Suprapubic skin (tissue), 3 donors: Measurements from ENCODE around the gene RASAL1.

Experiments
- POLR2AphosphoS5 ChIP-seq, 3 donors: sonication (generic); formaldehyde crosslinking; IDR thresholded peaks; one replicate each; pipeline ENCODE4 v1.6.1; 2017; ENCODE audit warnings: antibody characterized with exemption in 3 of 3
- TF ChIP-seq, protein P1 (sequence below), 2 donors: fragments of 200-600 bp in 1 of 2; fragments of 450-650 bp in 1 of 2; sonication (generic) in 1 of 2; IDR thresholded peaks; one replicate each; pipeline ENCODE4 v1.5.1; 2016 to 2019; ENCODE audit warnings: antibody characterized with exemption in 2 of 2, mild to moderate bottlenecking in 1 of 2, moderate library complexity in 1 of 2

DNA sequence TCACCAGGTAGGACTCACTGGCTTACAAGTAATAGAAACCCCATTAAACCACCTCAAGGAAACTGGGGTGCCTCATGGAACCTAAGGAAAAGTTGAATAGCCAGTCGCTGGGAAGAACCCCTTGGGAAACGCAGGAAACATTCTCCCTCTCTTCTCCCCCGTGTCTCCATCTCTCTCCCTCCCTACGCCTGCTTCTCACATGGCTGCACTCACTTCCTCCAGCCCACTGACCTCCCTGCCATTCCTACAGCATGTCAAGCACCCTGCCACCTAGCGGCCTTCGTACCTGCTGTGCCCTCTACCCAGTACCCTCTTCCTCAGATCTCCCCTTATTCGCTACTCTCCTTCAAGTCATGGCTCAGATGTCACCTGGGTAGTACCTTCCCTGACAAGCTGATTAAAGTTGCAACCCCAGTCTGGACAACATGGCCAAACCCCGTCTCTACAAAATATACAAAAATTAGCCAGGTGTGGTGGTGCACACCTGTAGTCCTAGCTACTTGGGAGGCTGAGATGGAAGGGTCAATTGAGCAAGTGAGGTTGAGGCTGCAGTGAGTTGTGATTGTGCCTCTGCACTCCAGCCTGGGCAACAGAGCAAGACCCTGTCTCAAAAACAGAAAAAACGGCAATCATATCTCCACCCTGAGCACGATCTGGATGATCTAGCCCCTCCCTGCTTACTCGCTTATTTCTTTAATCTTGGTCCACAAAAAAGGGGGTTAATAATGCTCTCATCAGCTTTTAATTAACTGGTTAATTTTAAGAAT, 85.4 kb downstream of the RASAL1 start:
- TF ChIP-seq, protein P1, sequence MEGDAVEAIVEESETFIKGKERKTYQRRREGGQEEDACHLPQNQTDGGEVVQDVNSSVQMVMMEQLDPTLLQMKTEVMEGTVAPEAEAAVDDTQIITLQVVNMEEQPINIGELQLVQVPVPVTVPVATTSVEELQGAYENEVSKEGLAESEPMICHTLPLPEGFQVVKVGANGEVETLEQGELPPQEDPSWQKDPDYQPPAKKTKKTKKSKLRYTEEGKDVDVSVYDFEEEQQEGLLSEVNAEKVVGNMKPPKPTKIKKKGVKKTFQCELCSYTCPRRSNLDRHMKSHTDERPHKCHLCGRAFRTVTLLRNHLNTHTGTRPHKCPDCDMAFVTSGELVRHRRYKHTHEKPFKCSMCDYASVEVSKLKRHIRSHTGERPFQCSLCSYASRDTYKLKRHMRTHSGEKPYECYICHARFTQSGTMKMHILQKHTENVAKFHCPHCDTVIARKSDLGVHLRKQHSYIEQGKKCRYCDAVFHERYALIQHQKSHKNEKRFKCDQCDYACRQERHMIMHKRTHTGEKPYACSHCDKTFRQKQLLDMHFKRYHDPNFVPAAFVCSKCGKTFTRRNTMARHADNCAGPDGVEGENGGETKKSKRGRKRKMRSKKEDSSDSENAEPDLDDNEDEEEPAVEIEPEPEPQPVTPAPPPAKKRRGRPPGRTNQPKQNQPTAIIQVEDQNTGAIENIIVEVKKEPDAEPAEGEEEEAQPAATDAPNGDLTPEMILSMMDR (IDR thresholded peaks at IDR 0.05) = no peak
- TF ChIP-seq POLR2AphosphoS5 (IDR thresholded peaks at IDR 0.05) = no peak
